CD4-positive, alpha-beta T cell (primary cell): Measurements from ENCODE around the gene GLB1L. TPM values are rescaled to one million over a fixed set of nuclear protein-coding genes. Genes with fewer than 3 reads are reported as not detected.
A peak's percentile ranks its signal among the peaks of the same experiment; 100 is the strongest.

ENCODE experiments used
- ATAC-seq: fragments of 200-7000 bp; cut with Tn5 transposase; one replicate; pipeline ENCODE4 v1.10.0; 2022; ENCODE audit warnings: mild to moderate bottlenecking; ENCODE audit not compliant: poor library complexity
- CTCF ChIA-PET: fragments of 350-600 bp; sonication (Branson Sonifier 250); formaldehyde crosslinking; loops from one replicate; lab custom pipeline; 2021; ENCODE audit warnings: antibody characterized with exemption, inconsistent platforms; lab: Charles Lee
- POLR2A ChIA-PET: fragments of 350-600 bp; sonication (Branson Sonifier 250); formaldehyde crosslinking; loops from one replicate; lab custom pipeline; 2021; ENCODE audit warnings: antibody characterized with exemption, inconsistent platforms; lab: Charles Lee
- DNase-seq, 14 experiments: peaks; one replicate each; pipeline ENCODE4 v3.0.0-alpha.2; 2013 to 2020; ENCODE audit warnings: mixed read lengths in 2 of 14
- H3K27ac ChIP-seq, 2 donors: one replicate each; pipeline versions ENCODE4 v1.5.1 to v1.7.0; 2013; ENCODE audit warnings: low read length in 2 of 2, low read depth in 1 of 2, mild to moderate bottlenecking in 1 of 2
- H3K27me3 ChIP-seq, 2 experiments: 1 replicate in 1 of 2; 2 replicates in 1 of 2; pipeline versions ENCODE4 v1.6.1 to v1.7.0; 2013; ENCODE audit warnings: low read length in 2 of 2, control low read depth in 1 of 2, mild to moderate bottlenecking in 1 of 2, moderate library complexity in 1 of 2; ENCODE audit not compliant: insufficient read depth in 2 of 2, control insufficient read depth in 1 of 2
- H3K36me3 ChIP-seq: one replicate; pipeline ENCODE4 v1.6.1; 2013; ENCODE audit warnings: low read length, control low read depth; ENCODE audit not compliant: insufficient read depth
- H3K4me1 ChIP-seq: one replicate; pipeline ENCODE4 v1.6.1; 2013; ENCODE audit warnings: low read length, control low read depth; ENCODE audit not compliant: insufficient read depth
- H3K4me3 ChIP-seq: one replicate; pipeline ENCODE4 v1.5.1; 2013; ENCODE audit warnings: mild to moderate bottlenecking, low read length, moderate library complexity
- H3K9me3 ChIP-seq, 2 experiments: 1 replicate in 1 of 2; 2 replicates in 1 of 2; pipeline versions ENCODE4 v1.6.1 to v1.7.0; 2013; ENCODE audit warnings: low read length in 2 of 2, mild to moderate bottlenecking in 2 of 2, control low read depth in 1 of 2, moderate library complexity in 1 of 2; ENCODE audit not compliant: control insufficient read depth in 1 of 2, insufficient read depth in 1 of 2
- H3K27ac Mint-ChIP-seq: one replicate; pipeline ENCODE4 v1.8.0; 2020; ENCODE audit warnings: mixed read lengths
- H3K27me3 Mint-ChIP-seq: one replicate; pipeline ENCODE4 v1.8.0; 2021; ENCODE audit warnings: mixed read lengths
- H3K36me3 Mint-ChIP-seq: one replicate; pipeline ENCODE4 v1.8.0; 2021; ENCODE audit warnings: low read depth, mixed read lengths
- H3K4me1 Mint-ChIP-seq: one replicate; pipeline ENCODE4 v1.8.0; 2021; ENCODE audit warnings: low read depth, mixed read lengths
- H3K4me3 Mint-ChIP-seq: one replicate; pipeline ENCODE4 v1.8.0; 2020; ENCODE audit warnings: mild to moderate bottlenecking, mixed read lengths
- H3K9me3 Mint-ChIP-seq: one replicate; pipeline ENCODE4 v1.8.0; 2020; ENCODE audit warnings: mixed read lengths
- intact Hi-C, 2 experiments: fragments of 100-400 bp; cut with DNase I in 1 of 2; cut with micrococcal nuclease in 1 of 2; formaldehyde crosslinking; loops; one replicate each; pipeline versions ENCODE4 v1.15.1 to v1.9.0; 2023 to 2025; cut with DNase I, micrococcal nuclease
- total RNA-seq, 174 experiments: library from RNA in 2 of 174; stranded (reverse) in 2 of 174; gene quantifications; one replicate each; pipeline ENCODE4 v1.2.3 and lab custom pipeline; 2021 to 2026
- TF ChIP-seq, protein P1 (sequence below): fragments of 200-600 bp; IDR thresholded peaks from one replicate; pipeline ENCODE4 v1.8.0; 2022; ENCODE audit warnings: antibody characterized with exemption, mild to moderate bottlenecking

The GLB1L gene
- total RNA-seq, 2 experiments from 2014 or later: 2.4 to 3.0 TPM

DNA sequence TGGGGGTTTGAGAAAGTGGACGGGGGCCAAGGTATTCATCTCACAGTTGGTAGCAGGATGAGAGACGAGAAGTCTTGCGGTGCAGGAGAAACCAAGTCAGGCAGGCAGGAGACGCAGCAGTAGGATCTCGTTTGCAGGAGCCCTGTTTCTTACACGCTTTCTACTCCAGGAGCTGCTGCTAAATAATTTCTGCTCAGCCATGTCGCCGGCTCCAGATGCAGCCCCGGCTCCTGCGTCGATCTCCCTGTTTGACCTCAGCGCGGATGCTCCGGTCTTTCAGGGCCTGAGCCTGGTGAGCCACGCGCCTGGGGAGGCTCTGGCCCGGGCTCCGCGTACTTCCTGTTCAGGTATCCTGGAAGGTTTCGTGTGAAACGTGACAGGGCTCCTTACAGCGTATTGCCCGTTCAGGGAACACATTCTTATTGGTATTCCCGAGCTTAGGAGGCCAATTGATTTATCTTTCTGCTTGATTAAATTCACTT is 15.1 kb downstream of the GLB1L start:
- peak overlapping the region; percentile 96 for H3K4me3 Mint-ChIP-seq

DNA sequence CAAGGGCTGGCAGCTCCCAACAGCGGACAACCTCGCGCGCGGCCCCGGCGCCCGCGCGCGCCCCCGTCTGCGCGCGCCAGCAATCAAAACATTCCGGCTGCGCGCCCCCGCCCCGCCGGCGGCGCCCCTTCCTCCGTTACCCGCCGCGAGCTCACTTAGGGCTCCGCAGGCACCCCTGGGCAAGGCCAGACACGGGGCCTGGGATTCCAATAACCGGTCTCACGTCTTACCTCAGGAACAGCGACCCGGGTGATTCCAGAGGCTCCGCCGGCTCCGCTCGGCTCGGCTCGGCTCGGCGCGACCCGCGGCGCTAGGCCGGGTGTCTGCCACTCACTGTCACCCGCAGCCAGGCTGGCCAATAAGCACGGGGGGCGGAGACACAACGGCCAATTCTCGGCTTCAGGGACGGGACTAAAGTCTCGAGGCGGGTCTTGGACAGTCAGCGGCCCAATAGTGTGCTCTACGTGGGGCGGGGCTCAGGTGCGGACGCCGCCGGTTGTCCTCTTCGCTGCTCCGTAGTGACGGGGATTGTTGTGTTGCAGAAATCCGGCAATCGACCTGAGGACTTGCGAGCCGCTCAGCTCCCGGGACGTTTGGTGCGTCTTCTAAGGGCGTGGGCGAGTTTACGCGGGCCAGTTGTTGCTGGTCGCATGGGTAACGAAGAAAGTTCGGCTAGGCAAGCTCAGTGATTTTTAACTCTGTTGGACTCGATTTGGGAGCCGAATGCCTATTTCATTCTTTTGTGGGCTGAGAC is 15.8 kb downstream of the GLB1L start, which contains the start of the genes ANKZF1 and ATG9A:
Gene ANKZF1 (plus strand): TSS at position 502 of the 754 bp plus-strand sequence. CDS start 452 bp downstream, outside the sequence.
Gene ATG9A (minus strand): TSS at position 332 of the 754 bp plus-strand sequence. CDS start 1,612 bp downstream, outside the sequence.
- H3K4me1 Mint-ChIP-seq: peaks cover 65% of the 10 kb centered on the region
- TF ChIP-seq, protein P1, sequence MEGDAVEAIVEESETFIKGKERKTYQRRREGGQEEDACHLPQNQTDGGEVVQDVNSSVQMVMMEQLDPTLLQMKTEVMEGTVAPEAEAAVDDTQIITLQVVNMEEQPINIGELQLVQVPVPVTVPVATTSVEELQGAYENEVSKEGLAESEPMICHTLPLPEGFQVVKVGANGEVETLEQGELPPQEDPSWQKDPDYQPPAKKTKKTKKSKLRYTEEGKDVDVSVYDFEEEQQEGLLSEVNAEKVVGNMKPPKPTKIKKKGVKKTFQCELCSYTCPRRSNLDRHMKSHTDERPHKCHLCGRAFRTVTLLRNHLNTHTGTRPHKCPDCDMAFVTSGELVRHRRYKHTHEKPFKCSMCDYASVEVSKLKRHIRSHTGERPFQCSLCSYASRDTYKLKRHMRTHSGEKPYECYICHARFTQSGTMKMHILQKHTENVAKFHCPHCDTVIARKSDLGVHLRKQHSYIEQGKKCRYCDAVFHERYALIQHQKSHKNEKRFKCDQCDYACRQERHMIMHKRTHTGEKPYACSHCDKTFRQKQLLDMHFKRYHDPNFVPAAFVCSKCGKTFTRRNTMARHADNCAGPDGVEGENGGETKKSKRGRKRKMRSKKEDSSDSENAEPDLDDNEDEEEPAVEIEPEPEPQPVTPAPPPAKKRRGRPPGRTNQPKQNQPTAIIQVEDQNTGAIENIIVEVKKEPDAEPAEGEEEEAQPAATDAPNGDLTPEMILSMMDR: no peak
- no peaks in the 10 kb centered on the region for H3K9me3 Mint-ChIP-seq
- H3K4me3 ChIP-seq: peak within 1 kb of the TSS; percentile 76
- H3K4me3 Mint-ChIP-seq: peak within 1 kb of the TSS; percentile 96
- intact Hi-C loops: loop anchor here (1.0 to 5.0 kb wide), 11 partner anchors 10 to 66 kb away; partner anchors contain the start of genes DNAJB2 (in 1 of the 2), GLB1L (in 1 of the 2) and STK16 (in 1 of the 2)
- DNase-seq: peak; percentile 95 to 99 (median 97)
- H3K4me1 ChIP-seq: peaks cover 49% of the 10 kb centered on the region
- no peaks in the 10 kb centered on the region for H3K27me3 ChIP-seq
- no peaks in the 10 kb centered on the region for H3K9me3 ChIP-seq
- ChIA-PET CTCF (interaction anchor here (0.8 to 5.1 kb wide), 11 partner anchors 17 to 70 kb away, joined by 3 to 42 read pairs (median 3); partner anchors contain the start of genes DNAJB2 and TUBA4B), POLR2A (interaction anchor here (0.6 to 5.3 kb wide), 24 partner anchors 10 to 1013 kb away, joined by 3 to 181 read pairs (median 5); partner anchors contain the start of genes ABCB6, ARPC2, CNPPD1 and DNAJB2)
- ATAC-seq: peak; percentile 94
- peak within 1 kb of the TSS; percentile 46 to 91 for H3K27ac ChIP-seq
- no peaks in the 10 kb centered on the region for H3K27me3 Mint-ChIP-seq
- H3K27ac Mint-ChIP-seq: peak within 1 kb of the TSS; percentile 99
- H3K36me3 ChIP-seq: peaks cover 51% of the 10 kb centered on the region
- peaks cover 71% of the 10 kb centered on the region for H3K36me3 Mint-ChIP-seq

More for the DNA sequence above, 15.1 kb downstream of the GLB1L start:
- H3K27me3 ChIP-seq: no peaks in the 10 kb centered on the region
- Mint-ChIP-seq H3K9me3 (no peaks in the 10 kb centered on the region), H3K27ac (peak overlapping the region; percentile 99), H3K36me3 (peaks cover 71% of the 10 kb centered on the region), H3K4me1 (peaks cover 63% of the 10 kb centered on the region), H3K27me3 (no peaks in the 10 kb centered on the region)
- intact Hi-C loops: loop anchor here (1.0 kb wide), 3 partner anchors 14 to 65 kb away; no protein-coding TSS in a partner anchor
- H3K27ac ChIP-seq: peak overlapping the region; percentile 46 to 91
- H3K4me3 ChIP-seq: peak overlapping the region; percentile 76
- H3K36me3 ChIP-seq: peaks cover 51% of the 10 kb centered on the region
- CTCF ChIA-PET: interaction anchor here (0.8 to 5.1 kb wide), 14 partner anchors 14 to 332 kb away, joined by 3 to 42 read pairs (median 3); partner anchors contain the start of genes DNAJB2 and TUBA4B
- H3K4me1 ChIP-seq: peaks cover 49% of the 10 kb centered on the region
- peak in 6 of 14 experiments; percentile 24 to 64 (median 60) for DNase-seq
- no peaks in the 10 kb centered on the region for H3K9me3 ChIP-seq
- peak; percentile 15 for ATAC-seq
- TF ChIP-seq, protein P1: no peak
- POLR2A ChIA-PET: interaction anchor here (0.6 to 5.3 kb wide), 23 partner anchors 10 to 832 kb away, joined by 3 to 181 read pairs (median 6); partner anchors contain the start of genes ABCB6, CNPPD1, DNAJB2 and DNPEP

DNA sequence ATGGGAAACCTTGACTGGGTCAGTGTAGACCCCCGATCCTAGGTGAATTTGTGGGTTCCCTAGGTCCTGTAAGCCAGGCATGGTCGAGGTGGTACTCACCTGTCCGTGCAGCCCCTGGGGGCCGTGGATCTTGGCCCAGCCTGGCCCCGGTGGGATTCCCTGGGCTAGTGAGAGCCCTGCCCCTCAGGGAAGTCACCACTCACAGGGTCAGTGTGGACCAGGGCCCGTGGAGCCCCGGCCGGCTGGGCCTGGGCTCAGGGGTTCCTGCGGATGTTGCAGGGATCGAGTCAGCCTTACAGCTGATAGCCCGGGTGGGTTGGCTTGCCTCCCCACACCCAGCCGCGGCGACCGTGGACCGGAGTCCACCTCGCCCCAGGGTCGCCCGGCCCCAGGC is 16.3 kb downstream of the GLB1L start:
- H3K4me3 Mint-ChIP-seq: peak overlapping the region; percentile 83
- peaks cover 51% of the 10 kb centered on the region for H3K36me3 ChIP-seq
- H3K9me3 Mint-ChIP-seq: no peaks in the 10 kb centered on the region
- peak overlapping the region; percentile 99 for H3K27ac Mint-ChIP-seq
- H3K9me3 ChIP-seq: no peaks in the 10 kb centered on the region
- H3K4me1 ChIP-seq: peaks cover 49% of the 10 kb centered on the region
- no peaks in the 10 kb centered on the region for H3K27me3 Mint-ChIP-seq
- peak overlapping the region; percentile 76 for H3K4me3 ChIP-seq
- intact Hi-C loops: loop anchor here (1.0 to 5.0 kb wide), 8 partner anchors 10 to 63 kb away; partner anchors contain the start of genes DNAJB2 (in 1 of the 2), GLB1L (in 1 of the 2) and STK16 (in 1 of the 2)
- no peak for DNase-seq
- CTCF ChIA-PET: interaction anchor here (0.8 to 5.1 kb wide), 5 partner anchors 17 to 66 kb away, joined by 3 to 42 read pairs (median 4); partner anchors contain the start of genes DNAJB2 and TUBA4B
- TF ChIP-seq, protein P1: no peak
- POLR2A ChIA-PET: interaction anchor here (1.0 to 5.3 kb wide), 17 partner anchors 10 to 1012 kb away, joined by 3 to 181 read pairs (median 7); partner anchors contain the start of genes ABCB6, ARPC2, CNPPD1 and DNAJB2
- peak overlapping the region; percentile 46 to 91 for H3K27ac ChIP-seq
- H3K27me3 ChIP-seq: no peaks in the 10 kb centered on the region
- peaks cover 64% of the 10 kb centered on the region for H3K4me1 Mint-ChIP-seq
- ATAC-seq: no peak
- peaks cover 71% of the 10 kb centered on the region for H3K36me3 Mint-ChIP-seq
